Measurements from ENCODE around the gene LYPD6.

The LYPD6 gene

GRCh38 chr2:149370061-149370775 is 39.8 kb downstream of the LYPD6 start:
- H2AFZ ChIP-seq (ENCODE audit: low read depth, low read length): no peak overlapping the region
- DNase-seq (no peak), ATAC-seq (ENCODE audit: insufficient read depth, low read depth) (no peak)
- H3K9me3 ChIP-seq (ENCODE audit: insufficient read depth, low read length, severe bottlenecking): no peaks in the 10 kb centered on the region
- H3K27ac ChIP-seq (ENCODE audit: low read length): no peak overlapping the region
- H3K27me3 ChIP-seq (ENCODE audit: insufficient read depth, low read length, poor library complexity): no peaks in the 10 kb centered on the region
- no peaks in the 10 kb centered on the region for H3K36me3 ChIP-seq (ENCODE audit: insufficient read depth, low read length)
- H3K4me1 ChIP-seq (ENCODE audit: insufficient read depth, low read length): no peaks in the 10 kb centered on the region
- H4K20me1 ChIP-seq (ENCODE audit: insufficient read depth, low read length): no peaks in the 10 kb centered on the region
- no peak overlapping the region for H3K4me3 ChIP-seq (ENCODE audit: low read depth in 1 of 2, low read length in 2 of 2)
- H3K79me2 ChIP-seq (ENCODE audit: insufficient read depth, low read length): no peaks in the 10 kb centered on the region
- H3K4me2 ChIP-seq (ENCODE audit: insufficient read depth, low read length): no peak overlapping the region
- TF ChIP-seq CTCF (IDR thresholded peaks at IDR 0.05; ENCODE audit: borderline replicate concordance, extremely low read depth, low read length, poor library complexity, severe bottlenecking) (no peak), EZH2 (IDR thresholded peaks at IDR 0.05; ENCODE audit: borderline replicate concordance, low read depth, low read length, severe bottlenecking) (no peak)
- H3K9ac ChIP-seq (ENCODE audit: low read depth, low read length): no peak overlapping the region

GRCh38 chr2:149371476-149371875 is 41.1 kb downstream of the LYPD6 start:
- no peaks in the 10 kb centered on the region for H3K9me3 ChIP-seq (ENCODE audit: insufficient read depth, low read length, severe bottlenecking)
- ATAC-seq (ENCODE audit: insufficient read depth, low read depth): no peak
- no peak overlapping the region for H3K9ac ChIP-seq (ENCODE audit: low read depth, low read length)
- H3K27ac ChIP-seq (ENCODE audit: low read length): no peak overlapping the region
- H3K4me3 ChIP-seq (ENCODE audit: low read depth in 1 of 2, low read length in 2 of 2): no peak overlapping the region
- no peak for TF ChIP-seq EZH2 (IDR thresholded peaks at IDR 0.05; ENCODE audit: borderline replicate concordance, low read depth, low read length, severe bottlenecking)
- no peak for TF ChIP-seq CTCF (IDR thresholded peaks at IDR 0.05; ENCODE audit: borderline replicate concordance, extremely low read depth, low read length, poor library complexity, severe bottlenecking)
- no peak overlapping the region for H3K4me2 ChIP-seq (ENCODE audit: insufficient read depth, low read length)
- no peak for DNase-seq
- no peaks in the 10 kb centered on the region for H4K20me1 ChIP-seq (ENCODE audit: insufficient read depth, low read length)
- H2AFZ ChIP-seq (ENCODE audit: low read depth, low read length): no peak overlapping the region
- H3K79me2 ChIP-seq (ENCODE audit: insufficient read depth, low read length): no peaks in the 10 kb centered on the region
- no peaks in the 10 kb centered on the region for H3K27me3 ChIP-seq (ENCODE audit: insufficient read depth, low read length, poor library complexity)
- no peaks in the 10 kb centered on the region for H3K36me3 ChIP-seq (ENCODE audit: insufficient read depth, low read length)
- H3K4me1 ChIP-seq (ENCODE audit: insufficient read depth, low read length): no peaks in the 10 kb centered on the region

GRCh38 chr2:149375801-149376361 is 45.5 kb downstream of the LYPD6 start:
- no peak overlapping the region for H3K27ac ChIP-seq (ENCODE audit: low read length)
- H4K20me1 ChIP-seq (ENCODE audit: insufficient read depth, low read length): no peaks in the 10 kb centered on the region
- H3K9ac ChIP-seq (ENCODE audit: low read depth, low read length): no peak overlapping the region
- no peaks in the 10 kb centered on the region for H3K79me2 ChIP-seq (ENCODE audit: insufficient read depth, low read length)
- no peaks in the 10 kb centered on the region for H3K36me3 ChIP-seq (ENCODE audit: insufficient read depth, low read length)
- H2AFZ ChIP-seq (ENCODE audit: low read depth, low read length): no peak overlapping the region
- H3K4me3 ChIP-seq (ENCODE audit: low read depth in 1 of 2, low read length in 2 of 2): no peak overlapping the region
- H3K27me3 ChIP-seq (ENCODE audit: insufficient read depth, low read length, poor library complexity): no peaks in the 10 kb centered on the region
- no peak for DNase-seq
- H3K9me3 ChIP-seq (ENCODE audit: insufficient read depth, low read length, severe bottlenecking): no peaks in the 10 kb centered on the region
- TF ChIP-seq CTCF (IDR thresholded peaks at IDR 0.05; ENCODE audit: borderline replicate concordance, extremely low read depth, low read length, poor library complexity, severe bottlenecking): no peak
- TF ChIP-seq EZH2 (IDR thresholded peaks at IDR 0.05; ENCODE audit: borderline replicate concordance, low read depth, low read length, severe bottlenecking): no peak
- ATAC-seq (ENCODE audit: insufficient read depth, low read depth): no peak
- H3K4me2 ChIP-seq (ENCODE audit: insufficient read depth, low read length): no peak overlapping the region
- no peaks in the 10 kb centered on the region for H3K4me1 ChIP-seq (ENCODE audit: insufficient read depth, low read length)
